AML-193 (cell line): Measurements from ENCODE around the gene ITPR1.

Experiments used
- DNase-seq, 2 experiments: peaks; one replicate each; lab custom pipeline; 2025; lab: John Stamatoyannopoulos, UW

The ITPR1 gene

DNA sequence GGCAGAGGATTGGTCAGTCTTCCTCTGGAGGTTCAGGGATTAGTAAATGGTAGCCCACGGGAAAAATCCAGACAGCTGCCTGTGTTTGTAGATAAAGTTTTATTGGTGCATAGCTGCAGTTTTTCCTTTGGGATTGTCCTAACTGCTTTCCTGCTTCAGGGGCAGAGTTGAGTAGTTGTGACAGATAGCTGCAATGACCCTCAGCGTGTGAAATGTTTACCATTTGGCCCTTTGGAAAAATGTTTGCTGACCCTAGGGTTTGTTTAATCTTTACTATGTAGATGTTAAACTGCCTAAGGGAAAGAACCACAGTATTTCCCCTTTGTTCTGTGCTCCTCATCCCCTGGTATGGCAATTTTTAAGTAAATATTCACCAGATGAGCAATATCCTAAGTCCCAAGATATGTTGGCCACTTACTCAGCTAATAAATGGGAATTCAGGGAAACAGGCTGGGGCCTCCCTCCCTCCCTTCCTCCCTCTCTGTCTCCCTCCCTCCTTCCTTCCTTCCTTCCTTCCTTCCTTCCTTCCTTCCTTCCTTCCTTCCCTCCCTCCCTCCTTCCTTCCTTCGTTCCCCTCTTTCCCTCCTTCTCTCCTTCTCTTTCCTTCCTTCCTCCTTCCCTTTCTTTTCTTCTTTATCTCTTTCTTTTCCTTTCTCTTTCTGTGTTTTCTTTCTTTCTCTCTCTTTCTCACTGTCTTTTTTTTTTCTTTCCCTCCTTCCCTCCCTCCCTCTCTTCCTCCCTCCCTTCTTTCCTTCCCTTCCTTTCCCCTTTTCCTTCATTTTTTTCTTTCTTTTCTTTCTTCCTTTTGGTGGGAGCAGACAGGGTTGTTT lies 251.5 kb downstream of the ITPR1 start:
- no peak for DNase-seq

DNA sequence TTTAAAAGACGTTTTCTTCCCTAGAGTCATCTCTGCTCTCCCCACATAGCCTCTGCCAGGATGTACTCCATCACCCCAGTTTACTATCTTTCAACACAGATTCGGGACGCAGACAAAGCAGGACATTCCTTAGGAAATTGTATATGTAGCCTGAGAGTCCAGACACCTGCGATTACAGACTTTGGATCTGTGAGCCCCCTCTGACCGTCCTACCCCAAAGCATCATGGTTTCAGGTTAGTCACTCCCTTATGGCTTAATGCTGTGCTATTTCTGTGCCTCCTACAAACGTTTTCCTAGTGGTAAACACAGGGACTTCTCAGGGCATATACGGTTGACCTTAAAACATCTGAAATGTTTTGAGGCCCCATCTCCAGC lies 252.1 kb downstream of the ITPR1 start:
- DNase-seq = no peak

DNA sequence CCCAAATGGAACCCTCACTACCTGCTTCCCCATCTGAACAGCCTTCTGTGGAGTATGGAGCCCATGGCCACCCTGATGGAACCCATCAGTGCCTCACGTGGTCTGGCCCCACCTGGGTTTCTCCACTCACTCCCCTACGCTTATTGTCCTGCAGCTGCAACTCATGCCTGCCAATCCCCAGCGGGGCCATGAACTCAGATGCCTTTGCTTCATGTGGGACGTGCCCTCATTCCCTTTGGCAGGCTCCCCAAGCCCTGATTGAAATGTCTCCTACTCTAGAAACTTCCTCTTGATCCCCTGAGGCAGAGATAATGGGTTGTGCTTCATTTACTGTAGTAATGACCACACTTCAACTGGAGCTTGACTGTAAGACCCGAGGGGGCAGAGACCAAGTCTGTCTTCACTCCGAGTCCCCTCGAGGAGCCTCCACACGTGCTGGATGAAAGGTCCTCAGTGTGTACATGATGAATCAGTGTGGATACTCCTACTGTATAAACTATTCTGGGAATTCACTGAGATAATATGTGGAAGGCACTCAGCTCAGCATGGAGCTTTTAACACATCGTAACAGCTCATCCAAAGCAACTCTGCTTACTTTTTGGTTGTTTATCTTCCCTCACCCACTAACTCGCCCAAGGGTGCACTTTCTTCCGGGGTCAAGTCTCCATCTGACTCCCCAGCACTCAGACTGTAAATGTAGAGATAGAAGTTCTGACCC lies 253.3 kb downstream of the ITPR1 start:
- no peak for DNase-seq

DNA sequence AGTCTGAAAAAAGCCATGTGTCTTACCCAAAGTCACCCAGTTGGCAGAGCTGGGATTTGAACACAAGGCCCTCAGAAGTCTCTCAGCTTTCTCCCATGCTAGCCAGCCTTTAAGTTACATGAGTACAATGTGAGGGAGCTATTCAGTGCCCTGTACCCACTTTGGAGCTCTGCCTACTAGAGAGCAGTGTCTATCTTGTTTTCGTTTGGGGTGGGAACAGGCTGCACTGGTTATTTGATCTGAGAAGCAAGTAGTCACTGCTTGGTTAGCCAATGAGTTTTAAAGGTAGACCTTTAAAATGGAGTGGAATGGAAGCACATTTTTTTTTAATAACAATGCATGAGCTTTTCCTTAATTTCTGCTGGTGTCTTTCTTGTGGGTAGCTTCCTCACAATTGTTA lies 255.0 kb downstream of the ITPR1 start:
- DNase-seq = no peak

DNA sequence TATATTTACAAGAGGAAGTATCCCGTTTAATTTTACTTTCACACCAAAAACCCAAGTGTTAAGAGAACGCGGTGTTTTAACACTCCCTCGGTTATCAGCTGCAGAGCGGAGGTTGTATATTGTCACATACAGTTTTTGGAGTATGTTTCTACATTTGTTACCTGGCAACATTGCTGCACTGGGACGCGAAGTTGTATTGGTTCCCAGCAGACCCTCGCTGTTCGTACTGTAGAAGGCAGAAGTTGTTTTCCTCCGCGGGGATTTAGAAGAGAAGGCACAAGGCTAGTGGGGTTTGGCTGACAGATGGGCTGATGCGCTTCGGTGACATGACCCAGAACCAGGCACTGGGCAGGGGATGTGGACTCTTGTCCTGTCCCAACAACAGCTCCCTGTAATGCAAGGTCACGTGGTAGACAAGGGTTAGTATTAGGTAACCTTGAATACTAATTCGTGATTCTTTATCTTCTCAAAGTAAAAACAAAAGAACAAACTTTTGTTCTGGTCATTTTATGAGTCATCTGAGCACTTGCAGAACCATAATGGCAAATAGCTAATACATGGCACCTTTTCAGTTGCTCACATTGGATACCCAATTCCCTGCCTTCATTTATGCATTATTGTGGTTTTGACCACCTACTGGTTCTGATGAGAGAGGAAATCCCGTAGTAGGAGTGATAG lies 255.7 kb downstream of the ITPR1 start:
- no peak for DNase-seq

DNA sequence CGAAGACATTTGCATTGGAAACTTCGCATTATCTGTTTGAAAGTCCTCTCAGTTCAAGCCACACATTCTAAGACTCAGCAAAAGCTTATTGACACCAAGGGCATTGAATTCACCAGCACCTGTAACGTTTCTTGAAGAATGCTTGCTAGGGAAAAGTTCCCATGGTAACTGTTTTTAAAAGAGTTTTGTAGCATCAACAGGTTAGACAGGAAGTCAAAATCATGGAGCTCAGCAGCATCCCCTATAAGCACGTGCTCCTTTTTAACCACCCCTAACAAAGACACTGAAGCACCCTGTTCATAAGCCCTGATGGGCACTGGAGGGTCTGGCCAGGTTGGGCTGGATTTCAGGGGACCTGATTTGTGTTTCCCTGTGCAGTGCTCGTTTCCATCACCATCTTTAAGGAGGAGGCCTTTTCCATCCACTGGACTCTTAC lies 256.4 kb downstream of the ITPR1 start:
- DNase-seq = no peak

DNA sequence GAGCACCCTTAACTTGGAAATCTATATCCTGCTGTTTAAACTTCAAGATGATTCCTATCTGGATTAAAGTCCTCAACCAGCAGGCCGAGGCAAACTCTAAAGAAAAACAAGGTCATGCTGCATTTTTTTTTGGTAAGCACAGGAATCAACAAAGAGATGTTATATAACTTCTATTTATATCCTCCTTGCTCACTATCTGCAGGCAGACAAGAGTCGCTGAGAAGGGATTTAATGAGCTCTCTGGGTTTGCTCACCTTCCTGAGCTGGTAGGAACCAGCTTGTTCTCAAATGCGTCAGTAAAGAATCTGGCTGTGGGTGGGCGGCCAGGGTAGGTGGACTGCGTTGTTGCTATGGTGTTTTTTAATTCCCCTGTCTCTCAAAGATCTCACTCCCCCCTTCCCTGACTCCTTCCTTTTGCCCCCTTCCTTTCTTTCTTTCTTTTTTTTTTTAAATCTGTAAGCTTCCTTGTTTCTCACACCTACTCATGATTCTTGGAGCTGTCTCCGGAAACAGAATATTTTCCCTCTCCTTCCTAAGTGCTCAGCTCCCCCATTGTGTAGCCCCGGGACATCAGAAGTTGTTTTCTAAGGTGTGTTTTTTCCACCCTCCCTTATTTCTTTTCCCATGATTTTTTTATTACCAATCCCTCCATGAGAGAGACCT lies 257.3 kb downstream of the ITPR1 start:
- DNase-seq = no peak

DNA sequence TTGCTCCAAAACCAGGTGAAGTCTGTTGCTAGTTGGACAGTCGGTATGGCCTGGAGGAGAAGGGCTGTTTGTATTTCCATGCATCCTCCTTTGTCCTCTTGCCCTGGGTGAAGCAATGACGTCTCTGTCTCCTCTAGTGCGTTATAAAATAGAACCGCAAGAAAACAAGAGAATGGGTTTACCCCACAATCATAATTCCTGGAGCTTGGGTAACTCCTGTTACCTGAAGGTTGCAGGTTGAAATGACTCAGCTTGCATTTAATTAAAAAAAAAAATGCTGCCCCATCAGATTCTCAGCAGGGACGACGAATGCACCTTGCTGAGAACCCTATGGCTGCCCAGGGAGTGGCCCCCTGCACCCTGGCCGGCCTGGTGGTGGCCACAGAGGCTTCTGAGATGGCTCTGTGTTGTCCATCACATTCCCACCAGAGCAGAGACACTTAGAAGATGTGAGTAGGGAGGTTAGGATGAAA lies 257.9 kb downstream of the ITPR1 start:
- DNase-seq = no peak

DNA sequence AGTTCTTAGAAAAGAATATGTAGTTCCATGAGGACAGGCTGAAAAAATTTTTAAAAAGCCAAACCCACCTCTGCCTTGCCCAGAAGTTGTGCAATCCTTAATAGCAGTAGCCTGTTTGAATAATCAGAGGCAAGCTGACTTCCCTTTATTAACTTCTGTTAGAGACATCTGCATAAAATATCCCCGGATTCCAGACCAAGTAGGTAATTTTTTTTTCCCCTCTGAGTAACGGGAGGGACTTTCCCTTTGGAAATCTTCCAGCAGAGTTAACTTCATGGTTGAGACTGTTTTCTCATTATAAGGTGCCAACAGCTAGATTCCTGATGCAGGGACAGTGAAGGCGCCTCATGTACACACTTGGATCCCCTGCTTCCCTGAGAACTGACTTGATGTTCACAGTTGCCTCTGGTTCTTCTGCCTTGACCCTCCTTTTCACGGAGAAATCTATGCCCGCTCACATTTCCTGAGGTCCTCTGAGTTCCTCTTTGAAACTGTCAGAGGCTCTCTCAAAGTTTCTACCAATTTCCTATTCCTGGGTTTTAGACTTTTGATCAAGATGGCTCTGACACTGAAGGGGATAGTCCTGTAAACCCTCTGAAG lies 258.5 kb downstream of the ITPR1 start:
- peak; percentile 95 to 97 for DNase-seq

DNA sequence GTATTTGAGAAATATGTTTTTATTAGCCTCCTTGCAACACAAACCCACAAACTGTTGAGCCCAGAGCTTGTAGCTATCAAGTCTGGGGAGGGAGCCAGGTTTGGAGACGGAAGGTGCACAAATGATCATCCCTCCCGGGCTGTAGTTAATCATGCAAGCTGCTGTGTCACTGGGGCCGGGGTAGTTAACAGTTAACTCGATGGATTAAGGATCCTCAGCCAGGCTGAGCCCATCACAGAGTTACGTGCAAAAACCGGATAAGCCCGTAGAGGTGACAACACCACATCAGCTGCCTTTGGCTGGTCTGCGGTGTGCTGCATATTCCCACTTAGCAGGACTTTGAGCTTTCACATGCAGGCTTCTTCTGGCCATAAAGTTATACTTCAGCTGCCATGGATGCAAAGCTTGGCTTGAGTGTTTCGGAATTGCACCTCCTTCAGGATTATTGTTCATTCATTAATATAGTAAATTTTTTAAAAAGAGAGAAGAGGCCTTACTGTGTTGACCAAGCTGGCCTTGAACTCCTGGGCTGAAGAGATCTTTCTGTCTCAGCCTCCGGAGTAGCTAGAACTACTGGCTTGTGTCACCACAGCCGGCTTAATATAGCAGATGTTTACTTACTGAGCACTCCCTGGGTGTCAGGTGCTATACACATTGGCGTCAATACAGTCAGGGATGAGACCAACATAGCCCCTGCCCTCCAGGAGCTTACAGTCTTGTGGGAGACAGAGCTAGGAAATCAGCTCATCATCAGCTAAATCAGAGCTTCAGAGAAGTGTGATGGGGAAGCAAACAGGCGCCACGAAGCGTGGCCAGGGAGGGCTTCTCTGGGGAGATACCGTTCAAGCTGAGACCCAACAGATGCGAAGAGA lies 259.3 kb downstream of the ITPR1 start:
- DNase-seq = peak; percentile 99

DNA sequence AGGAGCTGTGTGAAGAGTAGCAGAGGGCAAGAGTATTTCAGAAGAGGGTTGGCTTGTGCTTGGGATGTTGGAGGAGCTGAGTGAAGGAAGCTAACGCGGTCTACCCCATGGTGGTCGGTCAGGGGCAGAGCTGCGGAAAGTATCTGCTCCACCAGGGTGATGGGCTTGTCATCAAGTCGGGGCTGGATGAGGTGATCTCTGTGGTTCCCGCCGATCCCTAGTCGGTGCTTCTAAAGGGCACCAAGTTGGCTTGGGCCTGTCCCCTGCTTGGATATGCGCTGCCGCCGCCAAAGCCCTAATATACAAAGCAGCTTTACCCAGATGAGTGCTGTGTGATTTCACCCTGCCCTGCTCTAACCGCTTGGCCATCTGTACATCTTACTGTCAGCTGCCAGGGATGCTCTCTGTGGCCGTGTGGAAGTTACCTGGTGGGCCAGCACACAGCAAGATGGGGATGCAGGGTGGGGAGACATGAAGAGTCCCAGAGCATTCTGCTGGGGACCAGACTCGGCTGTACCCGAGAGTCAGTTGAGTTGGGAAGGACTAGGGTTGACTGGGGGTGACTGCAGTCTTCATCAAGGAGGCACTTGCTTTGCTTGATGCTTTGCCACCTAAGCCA lies 260.0 kb downstream of the ITPR1 start:
- DNase-seq = no peak

DNA sequence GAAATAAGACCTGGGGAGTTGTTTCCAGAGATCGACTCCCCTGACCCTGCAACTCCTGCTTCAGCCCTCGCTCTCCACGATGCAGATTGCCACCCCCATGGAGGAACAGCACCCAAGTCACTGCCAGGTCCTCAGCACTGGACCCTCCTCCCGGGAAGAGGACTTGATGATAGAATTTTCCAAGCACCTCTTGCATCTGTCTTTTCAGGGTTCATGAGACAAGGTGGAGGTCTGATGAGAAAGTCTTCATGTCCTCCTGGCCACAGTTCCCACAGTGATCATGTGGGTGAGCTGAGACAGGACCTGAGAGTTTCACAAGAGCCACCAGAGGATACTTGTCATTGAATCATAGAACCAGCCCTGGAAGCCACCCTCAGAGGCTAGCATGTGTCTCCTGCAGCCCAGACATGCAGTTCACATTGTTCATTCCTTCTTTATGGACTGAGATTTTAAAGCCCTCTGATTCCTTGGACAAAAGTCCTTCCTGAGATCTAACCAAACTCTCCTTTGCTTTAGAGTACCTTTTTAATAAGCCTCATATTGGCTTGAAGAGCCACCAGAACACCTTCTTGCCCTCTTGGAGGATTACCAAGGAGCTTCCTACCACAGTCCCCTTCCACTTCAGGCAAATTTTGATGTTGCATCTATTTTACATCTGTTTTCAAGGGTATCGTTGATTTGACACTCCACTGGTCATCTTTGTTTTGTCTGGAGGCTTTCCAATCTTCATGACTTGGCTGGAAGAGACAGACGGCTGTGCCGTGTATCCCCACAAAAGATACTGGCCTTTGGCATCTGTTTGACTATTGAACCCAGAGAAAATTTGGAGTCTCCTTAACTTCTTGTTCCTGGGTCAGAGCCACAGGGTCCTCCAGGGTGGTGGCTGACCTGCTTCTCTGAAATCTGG lies 261.3 kb downstream of the ITPR1 start:
- peak; percentile 64 to 71 for DNase-seq

DNA sequence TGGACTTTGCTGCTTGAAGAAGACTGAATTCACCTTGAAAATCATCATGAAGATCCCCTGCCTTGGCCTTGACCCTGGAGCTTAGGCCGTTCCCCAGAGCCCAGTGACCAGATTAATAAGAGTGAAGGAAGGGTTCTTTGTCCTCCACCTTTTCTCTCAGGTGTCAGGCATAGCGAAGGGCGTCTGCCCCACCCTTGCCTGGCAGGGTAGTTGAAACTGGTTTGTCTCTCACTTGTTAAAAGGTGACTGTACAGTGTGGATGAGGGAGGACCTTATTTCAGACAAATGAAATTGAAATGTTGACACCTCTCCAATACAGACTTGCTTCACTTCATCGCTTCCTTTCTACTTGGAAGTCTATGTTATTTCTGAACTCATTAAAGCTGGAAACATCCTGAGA lies 262.4 kb downstream of the ITPR1 start:
- no peak for DNase-seq

DNA sequence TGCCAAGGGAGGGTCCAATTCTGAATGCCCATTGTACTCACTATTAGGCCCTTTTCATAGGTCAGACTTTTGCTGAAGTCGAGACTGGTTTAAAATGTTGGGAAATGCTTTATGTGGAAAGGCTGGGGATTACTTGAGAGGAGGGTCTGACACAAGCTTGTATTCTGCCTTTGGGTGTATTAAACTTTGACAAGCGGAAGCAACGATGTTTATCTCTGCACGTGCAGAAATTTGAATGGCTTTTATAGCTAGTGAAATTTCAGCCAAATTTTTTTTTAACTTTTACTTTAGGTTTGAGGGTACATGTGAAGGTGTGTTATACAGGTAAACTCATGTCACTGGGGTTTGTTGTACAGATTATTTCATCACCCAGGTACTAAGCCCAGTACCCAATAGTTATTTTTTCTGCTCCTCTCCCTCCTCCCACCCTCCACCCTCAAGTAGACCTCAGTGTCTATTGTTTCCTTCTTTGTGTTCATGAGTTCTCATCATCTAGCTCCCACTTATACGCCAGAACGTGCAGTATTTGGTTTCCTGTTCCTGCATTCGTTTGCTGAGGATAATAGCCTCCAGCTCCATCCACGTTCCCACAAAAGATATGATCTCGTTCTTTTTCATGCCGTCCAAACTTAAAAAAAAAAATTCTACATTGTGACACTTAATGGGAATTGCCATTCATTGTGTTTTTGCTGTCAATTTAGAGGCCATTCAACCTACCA lies 263.1 kb downstream of the ITPR1 start:
- DNase-seq = no peak

DNA sequence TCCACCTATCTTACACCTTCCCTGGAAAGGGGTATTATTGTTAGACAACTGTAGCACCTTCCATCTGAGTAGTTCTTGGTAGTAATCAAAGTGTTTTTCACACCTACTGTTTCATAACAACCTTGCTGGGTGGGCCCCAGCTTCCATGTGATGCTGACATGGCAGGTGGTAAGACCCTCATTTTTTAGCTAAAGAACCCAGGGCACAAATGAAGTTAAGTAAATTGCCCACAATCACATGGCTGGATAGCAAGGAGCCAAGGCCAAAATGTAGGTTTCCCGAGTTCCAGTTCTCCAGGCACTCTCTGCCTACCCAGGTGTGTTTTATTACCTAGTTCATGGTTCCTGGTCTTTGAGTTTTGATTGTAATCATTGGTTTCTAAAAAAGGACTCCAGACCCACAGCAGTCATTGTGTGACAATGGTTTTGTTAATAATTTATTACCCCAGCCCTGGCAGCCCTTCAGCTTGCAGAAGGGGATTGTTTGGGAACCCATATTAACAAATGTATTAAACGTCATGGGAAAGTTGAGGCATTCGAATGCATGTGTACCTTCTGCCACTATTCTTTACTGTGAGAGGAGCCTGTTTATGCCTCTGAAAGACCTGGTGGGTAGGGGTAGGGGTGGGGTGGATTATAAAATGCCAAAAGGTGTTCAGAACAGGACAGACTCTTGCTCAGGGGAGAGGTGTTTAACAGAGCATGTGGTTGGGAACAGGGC lies 263.9 kb downstream of the ITPR1 start:
- no peak for DNase-seq

DNA sequence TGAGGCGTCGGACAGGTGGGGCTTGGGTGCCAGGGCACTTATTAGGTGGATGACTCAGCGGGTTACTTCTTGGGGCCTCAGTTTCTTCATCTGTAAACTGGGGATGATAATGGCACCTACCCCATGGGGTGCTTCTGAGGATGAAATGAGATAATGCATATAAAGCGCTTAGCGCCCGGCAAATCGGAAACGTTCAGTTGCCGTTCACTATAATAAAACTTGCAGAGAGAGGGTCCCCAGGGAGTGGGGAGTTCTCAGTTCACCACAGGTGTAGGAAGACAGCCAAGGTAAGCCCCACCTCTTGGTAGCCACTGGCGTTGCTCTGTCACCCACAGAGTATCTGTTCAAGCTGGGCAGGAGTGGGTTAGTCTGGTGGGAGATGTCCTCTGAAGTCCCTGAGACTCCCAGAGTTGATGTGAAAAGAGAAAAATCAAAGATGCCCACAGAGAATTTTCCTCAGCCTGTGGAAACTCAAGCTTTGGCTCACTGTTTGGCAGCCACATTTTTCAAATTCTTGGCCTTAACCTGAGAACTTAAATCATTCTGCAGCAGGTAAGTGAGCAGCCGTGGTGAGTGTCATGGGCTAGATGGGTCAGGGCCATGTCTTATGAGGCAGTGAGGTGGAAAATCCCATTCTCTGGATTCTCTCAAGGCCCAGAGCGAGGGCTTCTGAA lies 264.6 kb downstream of the ITPR1 start:
- no peak for DNase-seq

DNA sequence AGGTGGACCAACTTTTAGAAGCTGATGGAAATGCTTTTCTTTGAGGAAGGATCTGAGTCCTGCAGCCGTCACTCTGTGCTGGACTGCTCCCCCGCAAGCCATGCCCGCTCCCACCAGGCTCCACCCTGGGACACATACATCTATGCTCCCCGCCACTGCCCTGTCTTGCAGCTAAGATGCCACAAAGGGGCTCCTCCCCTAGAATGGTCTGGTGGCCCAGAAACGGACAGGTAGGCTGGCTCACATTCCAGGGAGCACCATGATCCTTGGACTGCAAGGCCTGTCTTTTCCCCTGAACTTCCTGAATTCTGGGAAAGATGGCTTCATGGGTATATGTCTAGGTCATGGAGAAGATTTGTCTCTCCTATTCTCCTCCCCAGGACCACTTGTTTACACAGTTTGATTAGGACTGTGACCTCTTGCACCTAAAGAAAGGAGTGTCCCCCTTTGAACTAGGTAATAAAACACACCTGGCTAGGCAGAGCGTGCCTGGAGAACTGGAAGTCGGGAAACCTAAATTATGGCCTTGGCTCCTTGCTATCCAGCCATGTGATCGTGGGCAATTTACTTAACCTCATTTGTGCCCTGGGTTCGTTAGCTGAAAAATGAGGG lies 265.2 kb downstream of the ITPR1 start:
- DNase-seq = no peak
